ENCODE measurements around the gene CFAP57.

GRCh38 chr1:43279161-43279560 is 107.0 kb downstream of the CFAP57 start:
- no peak for TF ChIP-seq POLR2A (IDR thresholded peaks at IDR 0.05; ENCODE audit: low read length)
- no peak for TF ChIP-seq GATA1 (IDR thresholded peaks at IDR 0.05; ENCODE audit: low read depth, low read length)
